CD8-positive, alpha-beta memory T cell (primary cell): ENCODE results near the gene TRAPPC11. TPM values are rescaled to one million over a fixed set of nuclear protein-coding genes. Genes with fewer than 3 reads are reported as not detected.
A peak's percentile ranks its signal among the peaks of the same experiment; 100 is the strongest.
"Not testable (repeated sequence)": the region's sequence is repeated elsewhere in the genome, so short reads cannot be mapped to it uniquely, and the experiment has no call there.

Source experiments
- CTCF ChIA-PET: fragments of 350-600 bp; sonication (Branson Sonifier 250); formaldehyde crosslinking; loops from one replicate; lab custom pipeline; 2021; ENCODE audit warnings: antibody characterized with exemption; lab: Charles Lee
- POLR2A ChIA-PET: fragments of 350-600 bp; sonication (Branson Sonifier 250); formaldehyde crosslinking; loops from one replicate; lab custom pipeline; 2021; ENCODE audit warnings: antibody characterized with exemption; lab: Charles Lee
- DNase-seq, 5 donors: peaks; one replicate each; pipeline versions ENCODE4 v3.0.0 to v3.0.0-alpha.2; 2020 to 2022; ENCODE audit warnings: mixed read lengths in 1 of 5
- H3K27ac ChIP-seq: one replicate; pipeline ENCODE4 v1.7.0; 2013; ENCODE audit warnings: low read depth, mild to moderate bottlenecking, low read length, moderate library complexity
- H3K27me3 ChIP-seq: 2 replicates; pipeline ENCODE4 v1.7.0; 2013; ENCODE audit warnings: low read length, mild to moderate bottlenecking; ENCODE audit not compliant: insufficient read depth, poor library complexity, severe bottlenecking
- H3K36me3 ChIP-seq: 2 replicates; pipeline ENCODE4 v1.7.0; 2013; ENCODE audit warnings: mild to moderate bottlenecking, low read length, moderate library complexity; ENCODE audit not compliant: insufficient read depth
- H3K4me1 ChIP-seq: 2 replicates; pipeline ENCODE4 v1.7.0; 2013; ENCODE audit warnings: mild to moderate bottlenecking, low read length, moderate library complexity; ENCODE audit not compliant: insufficient read depth
- H3K4me3 ChIP-seq: 2 replicates; pipeline ENCODE4 v1.7.0; 2013; ENCODE audit warnings: mild to moderate bottlenecking, low read length
- H3K9me3 ChIP-seq: 2 replicates; pipeline ENCODE4 v1.7.0; 2013; ENCODE audit warnings: mild to moderate bottlenecking, low read length
- H3K27ac Mint-ChIP-seq, 8 donors: one replicate each; pipeline ENCODE4 v1.8.0; 2020 to 2021; ENCODE audit warnings: mixed read lengths in 8 of 8, mild to moderate bottlenecking in 6 of 8, inconsistent platforms in 3 of 8, moderate library complexity in 3 of 8
- H3K27me3 Mint-ChIP-seq, 2 donors: one replicate each; pipeline ENCODE4 v1.8.0; 2020 to 2021; ENCODE audit warnings: mixed read lengths in 2 of 2, mild to moderate bottlenecking in 1 of 2, moderate library complexity in 1 of 2
- H3K36me3 Mint-ChIP-seq, 3 donors: one replicate each; pipeline ENCODE4 v1.8.0; 2020 to 2021; ENCODE audit warnings: mixed read lengths in 3 of 3, inconsistent platforms in 1 of 3, mild to moderate bottlenecking in 1 of 3
- H3K4me1 Mint-ChIP-seq, 3 donors: one replicate each; pipeline ENCODE4 v1.8.0; 2020 to 2021; ENCODE audit warnings: mixed read lengths in 3 of 3, inconsistent platforms in 1 of 3, mild to moderate bottlenecking in 1 of 3
- H3K4me3 Mint-ChIP-seq, 7 donors: one replicate each; pipeline ENCODE4 v1.8.0; 2020 to 2021; ENCODE audit warnings: mixed read lengths in 7 of 7, mild to moderate bottlenecking in 6 of 7, moderate library complexity in 4 of 7, inconsistent platforms in 2 of 7
- H3K9me3 Mint-ChIP-seq, 5 donors: one replicate each; pipeline ENCODE4 v1.8.0; 2020 to 2022; ENCODE audit warnings: mixed read lengths in 5 of 5, mild to moderate bottlenecking in 3 of 5, moderate library complexity in 2 of 5, inconsistent platforms in 1 of 5
- polyA plus RNA-seq: library from polyadenylated mRNA; unstranded; fragments of 300-500 nt; fragmentation: Illumina TruSeq; gene quantifications from one replicate; pipeline ENCODE4 v1.2.3, GENCODE V29; 2021
- total RNA-seq, 2 experiments: library from RNA; stranded (reverse); gene quantifications; one replicate each; pipeline ENCODE4 v1.2.3, GENCODE V29; 2021

TRAPPC11 gene
- total and polyA plus RNA-seq, 3 experiments from 2014 or later, result 21.9 to 29.3 (median 23.3) TPM

GRCh38 chr4:183620421-183620820, 38.7 kb upstream of the TRAPPC11 start:
- Mint-ChIP-seq H3K4me3 (no peak overlapping the region), H3K4me1 (no peaks in the 10 kb centered on the region), H3K36me3 (peaks cover 0 to 2% (median 0%) of the 10 kb centered on the region in 3 donors), H3K27me3 (peaks cover 4 to 20% of the 10 kb centered on the region in 2 donors), H3K9me3 (no peaks in the 10 kb centered on the region), H3K27ac (no peak overlapping the region)
- H3K27ac ChIP-seq, result no peak overlapping the region
- POLR2A ChIA-PET, result no interaction called here
- H3K4me3 ChIP-seq, result no peak overlapping the region
- no peaks in the 10 kb centered on the region for H3K27me3 ChIP-seq
- no peaks in the 10 kb centered on the region for H3K9me3 ChIP-seq
- no peaks in the 10 kb centered on the region for H3K36me3 ChIP-seq
- H3K4me1 ChIP-seq, result no peaks in the 10 kb centered on the region
- no peak for DNase-seq
- CTCF ChIA-PET, result no interaction called here

DNA sequence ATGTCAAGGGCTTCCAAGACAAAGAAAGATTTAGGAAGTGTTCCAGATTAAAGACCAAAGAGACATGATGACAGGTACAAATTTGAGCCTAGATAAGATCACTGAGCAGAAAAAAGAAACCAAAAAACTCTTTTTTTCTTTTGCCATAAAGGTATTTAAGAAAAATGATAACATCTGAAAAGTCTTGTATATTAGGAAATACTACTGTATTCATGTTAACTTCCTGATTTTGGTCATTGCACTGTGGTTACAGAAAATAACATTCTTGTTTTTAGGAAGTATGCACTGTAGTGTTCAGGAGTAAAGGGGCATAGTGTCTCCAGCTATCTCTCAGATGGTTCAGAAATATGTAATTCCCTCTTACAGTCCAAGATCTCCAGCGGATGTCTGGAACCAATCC, 37.2 kb upstream of the TRAPPC11 start:
- no peaks in the 10 kb centered on the region for H3K9me3 ChIP-seq
- no peak for DNase-seq
- no peaks in the 10 kb centered on the region for H3K27me3 ChIP-seq
- H3K4me1 ChIP-seq, result no peaks in the 10 kb centered on the region
- POLR2A ChIA-PET, result no interaction called here
- H3K4me3 ChIP-seq, result no peak overlapping the region
- Mint-ChIP-seq H3K27ac (no peak overlapping the region), H3K36me3 (peaks cover 0 to 2% (median 0%) of the 10 kb centered on the region in 3 donors), H3K27me3 (peaks cover 4 to 15% of the 10 kb centered on the region in 2 donors), H3K4me3 (no peak overlapping the region), H3K4me1 (no peaks in the 10 kb centered on the region), H3K9me3 (no peaks in the 10 kb centered on the region)
- H3K36me3 ChIP-seq, result no peaks in the 10 kb centered on the region
- no peak overlapping the region for H3K27ac ChIP-seq
- CTCF ChIA-PET, result no interaction called here

DNA sequence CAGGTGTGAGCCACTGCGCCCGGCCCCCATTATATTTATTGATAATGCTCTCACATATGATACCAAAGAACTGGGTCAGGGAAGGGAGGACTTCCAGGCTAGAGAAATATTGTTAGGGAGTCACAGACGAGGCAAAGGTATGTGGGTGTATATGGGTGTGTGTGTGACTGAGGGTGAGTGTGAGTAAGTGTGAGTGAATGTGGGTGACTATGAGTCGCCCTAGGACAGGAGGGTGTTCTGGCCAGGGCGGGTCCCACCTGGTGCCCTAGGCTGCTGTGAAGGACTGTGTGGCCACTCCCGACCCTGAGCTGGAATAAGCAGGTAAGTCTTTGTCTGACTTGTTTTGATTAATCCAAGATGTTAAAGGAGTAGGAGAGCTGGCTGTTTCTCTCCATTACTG, 34.5 kb upstream of the TRAPPC11 start:
- Histone ChIP-seq H3K27me3 (no peaks in the 10 kb centered on the region), H3K4me3 (no peak overlapping the region), H3K27ac (no peak overlapping the region), H3K36me3 (no peaks in the 10 kb centered on the region), H3K9me3 (no peaks in the 10 kb centered on the region), H3K4me1 (no peaks in the 10 kb centered on the region)
- CTCF ChIA-PET, result no interaction called here
- Mint-ChIP-seq H3K27ac (no peak overlapping the region), H3K27me3 (peaks cover 4 to 10% of the 10 kb centered on the region in 2 donors), H3K36me3 (no peaks in the 10 kb centered on the region), H3K9me3 (no peaks in the 10 kb centered on the region), H3K4me1 (no peaks in the 10 kb centered on the region), H3K4me3 (no peak overlapping the region)
- POLR2A ChIA-PET, result no interaction called here
- DNase-seq, result no peak

- Histone ChIP-seq H3K4me3 (no peak overlapping the region), H3K4me1 (no peaks in the 10 kb centered on the region), H3K27me3 (no peaks in the 10 kb centered on the region), H3K27ac (no peak overlapping the region), H3K36me3 (no peaks in the 10 kb centered on the region), H3K9me3 (no peaks in the 10 kb centered on the region)
- H3K4me1 Mint-ChIP-seq, result no peaks in the 10 kb centered on the region
- no peak overlapping the region for H3K27ac Mint-ChIP-seq
- no peak overlapping the region for H3K4me3 Mint-ChIP-seq
- no peaks in the 10 kb centered on the region for H3K36me3 Mint-ChIP-seq
- ChIA-PET CTCF (no interaction called here), POLR2A (no interaction called here)
- H3K27me3 Mint-ChIP-seq, result no peaks in the 10 kb centered on the region
- no peak for DNase-seq
- H3K9me3 Mint-ChIP-seq, result no peaks in the 10 kb centered on the region
These were observed 32.9 kb upstream of the TRAPPC11 start for GRCh38 chr4:183626168-183626567.

DNA sequence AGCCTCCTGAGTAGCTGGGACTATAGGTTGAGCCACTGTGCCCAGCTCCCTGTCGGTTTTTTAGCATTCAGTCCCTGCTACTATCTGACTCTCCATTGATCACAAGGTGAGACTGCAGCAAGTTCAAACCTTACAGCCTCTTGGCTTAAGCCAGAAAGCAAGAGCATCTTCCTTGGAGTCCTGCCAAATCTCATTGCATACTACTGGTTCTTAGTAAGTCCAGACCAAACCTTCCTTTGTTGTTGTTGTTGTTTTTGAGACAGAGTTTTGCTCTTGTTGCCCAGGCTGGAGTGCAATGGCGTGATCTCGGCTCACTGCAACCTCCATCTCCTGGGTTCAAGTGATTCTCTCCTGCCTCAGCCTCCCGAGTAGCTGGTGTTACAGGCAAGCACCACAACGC, 31.8 kb upstream of the TRAPPC11 start:
- H3K27ac Mint-ChIP-seq, result peak overlapping the region in 1 of 8 donors; percentile 38
- H3K36me3 ChIP-seq, H3K27me3 Mint-ChIP-seq, H3K36me3 Mint-ChIP-seq, H3K27ac ChIP-seq, H3K9me3 ChIP-seq, H3K4me1 ChIP-seq, H3K27me3 ChIP-seq, POLR2A ChIA-PET, H3K4me1 Mint-ChIP-seq, DNase-seq, CTCF ChIA-PET, H3K4me3 Mint-ChIP-seq, H3K4me3 ChIP-seq, H3K9me3 Mint-ChIP-seq: not testable (repeated sequence)

- no peak for DNase-seq
- Mint-ChIP-seq H3K36me3 (no peaks in the 10 kb centered on the region), H3K4me1 (no peaks in the 10 kb centered on the region), H3K27ac (peak overlapping the region in 1 of 8 donors; percentile 52), H3K27me3 (peaks cover 0 to 2% of the 10 kb centered on the region in 2 donors), H3K9me3 (no peaks in the 10 kb centered on the region), H3K4me3 (no peak overlapping the region)
- Histone ChIP-seq H3K27ac (no peak overlapping the region), H3K9me3 (no peaks in the 10 kb centered on the region), H3K27me3 (no peaks in the 10 kb centered on the region), H3K36me3 (no peaks in the 10 kb centered on the region), H3K4me1 (no peaks in the 10 kb centered on the region), H3K4me3 (no peak overlapping the region)
- ChIA-PET CTCF (no interaction called here), POLR2A (no interaction called here)
These were observed 31.0 kb upstream of the TRAPPC11 start for GRCh38 chr4:183627979-183628588.

DNA sequence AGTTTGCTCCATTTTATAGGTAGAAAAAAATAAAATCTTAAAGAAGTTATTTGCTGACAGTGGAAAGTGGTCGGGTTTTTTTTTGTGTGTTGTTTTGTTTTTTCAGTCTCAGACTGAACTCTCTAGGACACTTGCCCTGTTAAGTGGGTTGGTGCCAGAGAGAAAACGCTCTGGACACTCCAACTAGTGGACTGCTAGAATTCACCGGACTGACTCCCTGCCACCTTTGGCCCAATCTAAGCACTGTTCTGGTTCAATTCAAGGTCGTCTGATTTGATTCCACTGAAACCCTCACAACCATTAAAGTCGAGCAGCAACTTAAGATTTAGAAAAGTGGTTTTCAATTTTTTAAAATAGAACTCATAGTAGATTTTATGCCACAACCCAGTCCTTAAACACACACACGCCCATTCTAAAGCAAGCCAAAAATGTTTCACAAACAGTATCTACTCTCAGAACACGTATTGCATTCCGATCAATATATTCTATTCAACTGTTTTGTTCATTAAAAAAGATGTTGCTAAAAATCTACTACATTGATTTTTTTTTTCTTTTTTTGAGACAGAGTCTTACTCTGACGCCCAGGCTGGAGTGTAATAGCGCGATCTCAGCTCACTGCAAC, 27.4 kb upstream of the TRAPPC11 start:
- H3K36me3 Mint-ChIP-seq, result peaks cover 0 to 1% (median 0%) of the 10 kb centered on the region in 3 donors
- Histone ChIP-seq H3K27me3 (no peaks in the 10 kb centered on the region), H3K4me1 (no peaks in the 10 kb centered on the region), H3K9me3 (no peaks in the 10 kb centered on the region), H3K27ac (no peak overlapping the region), H3K4me3 (no peak overlapping the region), H3K36me3 (no peaks in the 10 kb centered on the region)
- ChIA-PET POLR2A (no interaction called here), CTCF (no interaction called here)
- H3K4me1 Mint-ChIP-seq, result peaks cover under 1 to 3% (median 2%) of the 10 kb centered on the region in 3 donors
- no peak for DNase-seq
- no peak overlapping the region for H3K4me3 Mint-ChIP-seq
- peaks cover 0 to 2% of the 10 kb centered on the region in 2 donors for H3K27me3 Mint-ChIP-seq
- H3K27ac Mint-ChIP-seq, result no peak overlapping the region
- no peaks in the 10 kb centered on the region for H3K9me3 Mint-ChIP-seq

GRCh38 chr4:183632689-183633088, 26.4 kb upstream of the TRAPPC11 start:
- H3K27ac Mint-ChIP-seq, result peak overlapping the region in 1 of 8 donors; percentile 23

More at GRCh38 chr4:183632689-183633088, 26.4 kb upstream of the TRAPPC11 start:
- Mint-ChIP-seq H3K9me3 (no peaks in the 10 kb centered on the region), H3K27me3 (peaks cover 0 to 2% of the 10 kb centered on the region in 2 donors), H3K36me3 (peaks cover 0 to 1% (median 0%) of the 10 kb centered on the region in 3 donors), H3K4me3 (no peak overlapping the region), H3K4me1 (peaks cover 8 to 11% (median 9%) of the 10 kb centered on the region in 3 donors)
- Histone ChIP-seq H3K4me1 (no peaks in the 10 kb centered on the region), H3K4me3 (no peak overlapping the region), H3K27ac (no peak overlapping the region), H3K27me3 (no peaks in the 10 kb centered on the region), H3K36me3 (no peaks in the 10 kb centered on the region), H3K9me3 (no peaks in the 10 kb centered on the region)
- no peak for DNase-seq
- POLR2A ChIA-PET, result no interaction called here
- CTCF ChIA-PET, result no interaction called here
